HG03432 (cell line): ENCODE data around the gene WDFY2.
A peak's percentile ranks its signal among the peaks of the same experiment; 100 is the strongest.

ENCODE experiments used
- ATAC-seq: cut with Tn5 transposase; IDR thresholded peaks from one replicate; pipeline ENCODE4 v1.9.1; 2021; ENCODE audit warnings: mild to moderate bottlenecking, moderate library complexity; ENCODE audit not compliant: unreplicated experiment

WDFY2 gene

DNA sequence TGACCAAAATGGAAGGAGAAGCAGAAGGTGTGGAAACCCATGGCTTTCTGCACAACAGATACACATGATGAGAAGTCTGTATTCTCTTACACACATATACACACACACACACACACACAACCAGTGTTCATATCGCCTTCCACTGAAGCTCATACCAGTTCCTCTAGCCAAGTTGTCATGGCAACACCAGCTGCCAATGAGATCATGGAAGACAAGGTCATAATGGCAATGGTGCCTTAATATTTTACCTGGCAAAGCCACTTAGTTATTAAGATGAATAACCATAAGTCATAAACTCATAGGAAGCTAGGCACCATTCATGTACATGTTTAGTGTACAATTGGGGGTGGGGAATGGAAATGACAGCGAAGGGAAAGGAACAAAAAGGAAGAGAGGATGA lies 222.3 kb downstream of the WDFY2 start:
- ATAC-seq, result no peak

GRCh38 chr13:51807041-51807440 lies 222.8 kb downstream of the WDFY2 start:
- no peak for ATAC-seq

DNA sequence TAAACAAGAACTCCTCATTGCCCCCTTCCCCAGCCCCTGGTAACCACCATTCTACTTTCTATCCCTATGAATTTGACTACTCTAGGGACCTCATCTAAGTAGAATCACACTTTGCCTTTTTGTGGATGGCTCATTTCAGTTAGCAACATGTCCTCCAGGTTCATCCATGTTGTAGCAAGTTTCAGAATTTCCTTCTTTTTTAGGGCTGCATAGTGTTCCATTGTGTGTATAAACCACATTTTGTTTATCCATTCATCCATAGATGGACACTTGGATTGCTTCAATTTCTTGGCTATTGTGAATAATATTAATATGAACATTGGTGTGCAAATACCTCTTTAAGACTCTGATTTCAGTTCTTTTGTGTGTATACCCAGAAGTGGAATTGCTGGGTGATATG lies 224.5 kb downstream of the WDFY2 start:
- no peak for ATAC-seq

- no peak for ATAC-seq
These were observed 226.8 kb downstream of the WDFY2 start for GRCh38 chr13:51811046-51811445.

DNA sequence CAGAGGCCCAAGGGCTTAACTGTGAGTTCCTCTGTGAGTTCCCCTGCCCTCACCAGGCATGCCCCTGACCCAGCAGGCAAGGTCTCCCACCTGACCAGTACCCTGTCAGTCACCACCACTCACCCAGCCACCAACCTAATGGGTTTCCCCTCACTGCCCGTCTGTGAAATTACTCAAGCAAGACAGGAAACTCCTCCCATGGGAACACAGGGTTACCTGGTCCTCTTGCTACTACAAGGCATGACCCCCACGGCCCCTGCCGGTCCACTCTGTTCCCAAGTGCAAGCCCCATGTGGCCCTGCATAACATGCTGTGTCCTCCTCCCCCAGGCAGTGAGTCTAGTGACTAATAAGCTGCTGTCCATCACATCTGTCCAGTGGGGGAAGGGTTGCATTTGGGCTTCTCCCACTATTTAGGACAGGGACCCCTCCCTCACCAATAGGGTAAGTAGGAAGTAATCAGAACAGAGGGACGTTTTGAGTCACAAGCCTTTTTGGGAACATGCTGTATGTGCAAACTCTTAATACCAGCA lies 227.7 kb downstream of the WDFY2 start:
- ATAC-seq, result peak; percentile 51

- ATAC-seq, result no peak
These were observed 229.8 kb downstream of the WDFY2 start for GRCh38 chr13:51814071-51814470.

DNA sequence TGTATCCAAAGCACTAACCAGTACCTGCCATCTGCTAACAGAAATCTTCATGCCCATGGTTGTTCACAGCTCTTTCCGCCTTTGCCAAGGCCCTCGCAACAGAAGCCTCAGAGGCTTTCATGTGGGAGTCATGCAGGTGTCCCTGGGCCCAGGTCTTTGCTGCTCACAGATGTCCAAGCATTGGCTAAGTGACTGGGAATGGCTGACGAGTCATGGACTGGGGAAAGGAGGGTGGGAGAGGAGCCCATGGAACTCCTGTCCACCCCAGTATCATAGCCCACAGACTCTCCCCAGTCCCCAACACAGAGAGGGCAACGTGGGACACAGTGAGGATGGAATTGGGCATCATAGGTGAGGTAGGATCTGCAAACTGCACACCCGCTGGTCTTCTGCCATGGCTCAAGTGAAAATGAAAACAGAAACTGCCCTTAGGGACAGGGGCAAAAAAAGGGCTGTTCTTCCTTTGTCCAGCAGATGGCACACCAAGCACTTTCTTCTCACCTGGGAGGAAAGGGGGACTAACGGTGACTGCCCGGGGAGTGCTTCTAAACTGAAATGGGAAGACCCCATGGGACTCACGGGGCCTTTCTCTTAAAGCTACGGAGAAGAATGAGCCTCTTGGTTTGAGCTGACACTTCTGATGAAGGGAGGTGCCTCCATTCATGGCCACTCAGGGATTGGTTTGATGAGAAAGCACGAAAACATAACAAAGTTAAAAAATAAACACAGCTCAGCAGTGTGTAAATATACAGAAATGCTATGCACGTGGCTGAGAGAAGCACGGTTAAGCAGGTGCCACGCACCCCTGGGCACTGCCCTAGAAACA lies 230.8 kb downstream of the WDFY2 start:
- peak; percentile 74 for ATAC-seq

DNA sequence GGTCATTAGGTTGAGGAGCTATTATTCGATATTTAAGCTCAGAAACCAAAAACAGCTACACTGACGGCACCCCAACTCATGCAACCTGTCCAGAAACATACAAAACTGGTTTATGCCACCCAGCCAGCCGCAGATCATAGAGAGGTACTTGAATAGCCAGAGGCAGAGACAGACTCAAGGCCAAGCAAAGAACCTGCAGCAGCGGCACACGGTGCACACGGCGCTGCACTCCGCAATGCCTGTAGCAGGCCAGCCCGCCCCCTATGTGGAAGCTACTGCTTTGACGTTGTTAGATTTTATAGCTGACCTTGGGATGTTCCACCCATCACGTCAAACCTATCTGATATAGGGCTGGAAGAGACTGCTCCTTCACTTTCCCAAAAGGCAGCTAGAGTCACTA lies 231.6 kb downstream of the WDFY2 start:
- no peak for ATAC-seq

DNA sequence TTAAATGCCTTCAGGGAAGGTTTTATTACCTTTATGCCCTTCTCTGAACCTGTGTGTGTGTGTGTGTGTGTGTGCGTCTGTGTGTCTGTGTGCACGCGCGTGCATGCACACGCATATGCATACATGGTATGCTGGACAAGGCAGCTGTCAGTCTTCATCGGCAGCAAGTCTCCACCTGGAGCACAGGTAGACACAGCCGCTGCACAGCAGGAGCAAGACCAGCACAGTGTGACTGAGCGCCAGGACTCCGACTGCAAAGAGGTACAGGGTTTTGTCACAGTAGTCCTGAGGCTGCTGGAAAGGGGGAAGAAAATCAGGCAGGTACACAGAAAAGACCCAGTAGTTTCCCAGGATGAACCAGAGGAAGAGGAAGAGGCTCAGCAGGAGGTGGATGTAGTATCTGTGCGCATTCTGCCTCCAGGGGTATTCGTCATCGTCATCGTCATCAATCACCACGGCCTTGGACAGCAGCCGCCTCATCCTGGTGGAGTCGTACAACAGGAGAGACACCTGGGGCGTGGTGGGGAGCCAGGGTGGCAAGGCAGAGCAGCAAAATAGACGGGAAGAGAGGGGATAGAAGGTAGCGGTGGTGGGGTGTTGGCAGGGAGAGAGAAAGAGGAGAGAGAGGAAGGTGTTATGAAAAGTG lies 232.5 kb downstream of the WDFY2 start:
- ATAC-seq, result no peak
